Left lung (tissue), 10 donors: ENCODE results near the gene WDR37. TPM values are rescaled to one million over a fixed set of nuclear protein-coding genes. Genes with fewer than 3 reads are reported as not detected.

Experiments
- ATAC-seq: fragments of 200-7000 bp; cut with Tn5 transposase; one replicate; pipeline ENCODE4 v1.9.1; 2020; ENCODE audit warnings: moderate library complexity
- DNase-seq, 4 donors: peaks; one replicate each; pipeline ENCODE4 v3.0.0-alpha.2; 2013 to 2020
- H3K27ac ChIP-seq, 2 donors: fragments of 200-600 bp; sonication (generic) in 1 of 2; one replicate each; pipeline versions ENCODE4 v1.5.0 to v1.8.0; 2020 to 2021
- H3K27me3 ChIP-seq, 2 donors: fragments of 200-600 bp; sonication (generic) in 1 of 2; one replicate each; pipeline versions ENCODE4 v1.5.0 to v1.8.0; 2020 to 2021
- H3K36me3 ChIP-seq, 2 donors: fragments of 200-600 bp; sonication (generic) in 1 of 2; one replicate each; pipeline versions ENCODE4 v1.5.0 to v1.8.0; 2020 to 2021
- H3K4me1 ChIP-seq, 2 donors: fragments of 200-600 bp; one replicate each; pipeline ENCODE4 v1.8.0; 2021
- H3K4me3 ChIP-seq, 2 donors: fragments of 200-600 bp; sonication (generic) in 1 of 2; one replicate each; pipeline versions ENCODE4 v1.5.0 to v1.8.0; 2020 to 2021; ENCODE audit warnings: mild to moderate bottlenecking in 1 of 2
- H3K9me3 ChIP-seq, 2 donors: fragments of 200-600 bp; sonication (generic) in 1 of 2; one replicate each; pipeline versions ENCODE4 v1.5.0 to v1.8.0; 2020 to 2021
- intact Hi-C, 2 donors: fragments of 100-400 bp; cut with DNase I; formaldehyde crosslinking; loops; one replicate each; pipeline versions ENCODE4 v1.11.2 to v1.14.2; 2022
- polyA plus RNA-seq, 6 donors: library from polyadenylated mRNA; unstranded; fragments of 120-200 nt; gene quantifications; one replicate each; pipeline ENCODE4 v1.2.1, GENCODE V29; 2013; ENCODE audit not compliant: insufficient read length in 6 of 6
- total RNA-seq, 2 donors: library from RNA; stranded (reverse); fragmentation: NEBNext Ultra II Directional; extraction: Animal tissue kit (Norgen Biotek cat#: 25700); gene quantifications; one replicate each; pipeline ENCODE4 v1.2.1, GENCODE V29; 2021
- TF ChIP-seq, protein P1 (sequence below), 2 donors: fragments of 200-600 bp; sonication (generic) in 1 of 2; IDR thresholded peaks; one replicate each; pipeline versions ENCODE4 v1.5.0 to v1.8.0; 2021; ENCODE audit warnings: antibody characterized with exemption in 2 of 2
- donor health status: DM: no; HTN: yes; CAD: no.
- donor health status: DM: no; HTN: no; CAD: no.

WDR37 gene
- total and polyA plus RNA-seq, 8 donors = 16.1 to 23.8 (median 18.1) TPM

DNA sequence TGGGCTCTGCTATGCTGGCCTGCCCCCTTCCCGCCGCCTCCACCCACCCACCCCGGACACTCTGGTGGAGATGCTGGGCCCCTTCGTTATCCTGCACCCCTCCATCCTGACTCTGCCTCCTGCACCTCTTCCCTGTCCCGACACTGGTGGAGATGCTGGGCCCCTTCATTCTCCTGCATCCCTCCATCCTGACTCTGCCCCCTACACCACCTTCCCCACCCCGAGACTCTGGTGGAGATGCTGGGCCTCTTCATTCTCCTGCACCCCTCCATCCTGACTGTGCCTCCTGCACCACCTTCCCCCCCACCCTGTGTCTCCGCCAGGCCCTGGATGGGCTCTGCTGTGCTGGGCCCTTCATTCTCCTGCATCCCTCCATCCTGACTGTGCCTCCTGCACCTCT lies 45.5 kb upstream of the WDR37 start:
- Histone ChIP-seq H3K36me3 (peaks cover 0 to 96% of the 10 kb centered on the region in 2 donors), H3K27me3 (no peaks in the 10 kb centered on the region), H3K9me3 (no peaks in the 10 kb centered on the region), H3K4me1 (no peaks in the 10 kb centered on the region), H3K4me3 (no peak overlapping the region), H3K27ac (no peak overlapping the region)
- DNase-seq (no peak), ATAC-seq (no peak)
- TF ChIP-seq, protein P1, sequence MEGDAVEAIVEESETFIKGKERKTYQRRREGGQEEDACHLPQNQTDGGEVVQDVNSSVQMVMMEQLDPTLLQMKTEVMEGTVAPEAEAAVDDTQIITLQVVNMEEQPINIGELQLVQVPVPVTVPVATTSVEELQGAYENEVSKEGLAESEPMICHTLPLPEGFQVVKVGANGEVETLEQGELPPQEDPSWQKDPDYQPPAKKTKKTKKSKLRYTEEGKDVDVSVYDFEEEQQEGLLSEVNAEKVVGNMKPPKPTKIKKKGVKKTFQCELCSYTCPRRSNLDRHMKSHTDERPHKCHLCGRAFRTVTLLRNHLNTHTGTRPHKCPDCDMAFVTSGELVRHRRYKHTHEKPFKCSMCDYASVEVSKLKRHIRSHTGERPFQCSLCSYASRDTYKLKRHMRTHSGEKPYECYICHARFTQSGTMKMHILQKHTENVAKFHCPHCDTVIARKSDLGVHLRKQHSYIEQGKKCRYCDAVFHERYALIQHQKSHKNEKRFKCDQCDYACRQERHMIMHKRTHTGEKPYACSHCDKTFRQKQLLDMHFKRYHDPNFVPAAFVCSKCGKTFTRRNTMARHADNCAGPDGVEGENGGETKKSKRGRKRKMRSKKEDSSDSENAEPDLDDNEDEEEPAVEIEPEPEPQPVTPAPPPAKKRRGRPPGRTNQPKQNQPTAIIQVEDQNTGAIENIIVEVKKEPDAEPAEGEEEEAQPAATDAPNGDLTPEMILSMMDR (IDR thresholded peaks at IDR 0.05) = no peak
- intact Hi-C loops = no loop called here

DNA sequence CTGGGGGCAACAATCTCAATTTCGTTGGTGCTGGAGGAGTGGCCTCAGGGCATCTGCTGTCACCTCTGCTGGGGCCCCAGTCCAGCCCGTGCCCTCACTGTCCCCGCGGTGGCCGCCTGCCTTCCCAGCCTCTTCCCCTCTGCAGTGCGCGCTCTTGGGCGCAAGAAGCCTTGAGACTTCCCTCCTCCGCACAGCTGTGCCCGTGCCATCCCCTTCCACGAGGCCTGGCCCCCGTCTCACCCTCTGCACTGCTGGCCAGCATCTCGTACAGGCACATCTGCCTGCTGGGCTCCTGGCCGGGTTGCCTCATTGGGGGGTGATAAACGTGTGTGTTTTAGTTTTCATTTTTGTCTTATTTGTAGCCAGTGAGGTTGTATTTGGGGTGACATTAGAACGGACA lies 44.5 kb upstream of the WDR37 start:
- ATAC-seq (no peak), DNase-seq (no peak)
- intact Hi-C loops = no loop called here
- Histone ChIP-seq H3K27me3 (no peaks in the 10 kb centered on the region), H3K4me3 (no peak overlapping the region), H3K27ac (no peak overlapping the region), H3K9me3 (no peaks in the 10 kb centered on the region), H3K4me1 (no peaks in the 10 kb centered on the region), H3K36me3 (peaks cover 0 to 96% of the 10 kb centered on the region in 2 donors)
- TF ChIP-seq, protein P1 (IDR thresholded peaks at IDR 0.05) = no peak

DNA sequence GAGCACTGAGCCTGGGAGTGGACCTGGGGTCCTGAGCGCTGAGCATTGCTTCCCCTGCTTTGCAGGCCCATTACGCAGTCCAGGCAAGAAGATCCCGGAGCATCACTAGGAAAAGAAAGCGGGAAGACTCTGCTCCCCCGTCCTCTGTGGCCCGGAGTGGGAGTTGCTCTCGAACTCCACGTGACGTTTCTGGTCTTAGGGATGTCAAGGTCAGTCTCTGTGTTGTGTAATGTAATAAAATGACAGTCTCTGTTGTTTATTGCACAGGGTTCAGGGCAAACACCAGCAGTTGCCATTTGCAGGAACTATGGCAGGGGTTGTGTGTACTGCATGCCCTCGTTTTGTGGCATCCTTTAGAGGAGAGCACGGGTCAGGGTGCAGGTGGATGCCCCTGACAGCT lies 40.5 kb upstream of the WDR37 start:
- no peaks in the 10 kb centered on the region for H3K9me3 ChIP-seq
- intact Hi-C loops = no loop called here
- ATAC-seq (no peak), DNase-seq (no peak)
- no peaks in the 10 kb centered on the region for H3K4me1 ChIP-seq
- TF ChIP-seq, protein P1 (IDR thresholded peaks at IDR 0.05) = no peak
- H3K4me3 ChIP-seq = no peak overlapping the region
- H3K27ac ChIP-seq = no peak overlapping the region
- peaks cover 0 to 94% of the 10 kb centered on the region in 2 donors for H3K36me3 ChIP-seq
- no peaks in the 10 kb centered on the region for H3K27me3 ChIP-seq

DNA sequence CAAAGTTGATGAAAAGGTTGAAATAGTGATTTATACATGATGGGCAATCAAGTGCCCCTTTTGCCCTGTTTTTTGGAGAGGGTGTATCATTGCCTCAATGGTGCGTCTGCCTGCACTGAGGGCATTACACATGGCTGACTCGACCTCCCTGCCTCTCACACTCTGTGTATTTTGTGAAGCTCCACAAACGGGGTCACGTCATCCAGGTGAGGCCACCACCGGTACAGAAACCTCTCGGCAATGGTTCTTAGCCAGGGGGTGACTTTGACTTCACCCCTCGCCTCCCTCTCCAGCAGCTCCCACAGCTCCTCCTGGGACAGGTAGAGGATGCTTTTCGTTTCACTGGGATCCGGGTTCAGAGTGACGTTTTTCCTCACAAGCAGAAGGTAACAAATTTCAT lies 36.8 kb upstream of the WDR37 start:
- DNase-seq = no peak
- no peak for ATAC-seq
- TF ChIP-seq, protein P1 (IDR thresholded peaks at IDR 0.05) = no peak
- Histone ChIP-seq H3K27me3 (no peaks in the 10 kb centered on the region), H3K4me3 (no peak overlapping the region), H3K9me3 (no peaks in the 10 kb centered on the region), H3K27ac (no peak overlapping the region), H3K4me1 (no peaks in the 10 kb centered on the region), H3K36me3 (peaks cover 0 to 57% of the 10 kb centered on the region in 2 donors)
- intact Hi-C loops = no loop called here

DNA sequence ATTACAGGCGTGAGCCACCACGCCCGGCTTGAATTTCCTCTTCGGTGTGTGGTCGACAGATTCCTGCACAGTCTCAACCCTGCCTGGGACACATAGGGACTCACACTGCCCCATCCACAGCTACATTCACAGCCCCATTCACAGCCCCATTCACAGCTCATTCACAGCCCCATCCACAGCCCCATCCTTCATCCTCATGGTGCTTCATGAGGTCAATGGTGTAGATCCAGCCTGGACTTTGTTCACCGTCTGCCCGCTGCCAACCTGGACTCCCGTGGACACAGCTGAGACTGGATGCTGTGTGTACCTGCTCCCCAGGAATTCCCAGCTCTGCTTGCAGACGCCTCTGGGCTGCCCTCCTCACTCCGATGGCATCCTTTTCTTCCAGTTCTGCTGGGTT lies 35.7 kb upstream of the WDR37 start:
- intact Hi-C loops = no loop called here
- no peak overlapping the region for H3K4me3 ChIP-seq

More for the DNA sequence above, 35.7 kb upstream of the WDR37 start:
- H3K9me3 ChIP-seq = no peaks in the 10 kb centered on the region
- no peak overlapping the region for H3K27ac ChIP-seq
- H3K27me3 ChIP-seq = no peaks in the 10 kb centered on the region
- peaks cover 0 to 49% of the 10 kb centered on the region in 2 donors for H3K36me3 ChIP-seq
- ATAC-seq (no peak), DNase-seq (no peak)
- TF ChIP-seq, protein P1 (IDR thresholded peaks at IDR 0.05) = no peak
- H3K4me1 ChIP-seq = no peaks in the 10 kb centered on the region
